H9 (cell line): ENCODE measurements around the gene CORIN. TPM values are rescaled to one million over a fixed set of nuclear protein-coding genes. Genes with fewer than 3 reads are reported as not detected.

ENCODE experiments used
- DNase-seq: peaks from one replicate; pipeline ENCODE4 v3.0.0-alpha.2; 2017
- H2AFZ ChIP-seq: one replicate; pipeline ENCODE4 v1.6.1; 2013; ENCODE audit warnings: mild to moderate bottlenecking, low read length, control low read depth, moderate library complexity
- H2AK5ac ChIP-seq: 2 replicates; pipeline ENCODE4 v1.6.1; 2013; ENCODE audit warnings: low read length, control low read depth, mixed read lengths; ENCODE audit not compliant: insufficient read length
- H2BK120ac ChIP-seq: one replicate; pipeline ENCODE4 v1.6.1; 2013; ENCODE audit warnings: low read depth, mild to moderate bottlenecking, low read length, control low read depth, inconsistent platforms; ENCODE audit not compliant: poor library complexity, severe bottlenecking
- H2BK12ac ChIP-seq: 2 replicates; pipeline ENCODE4 v1.6.1; 2013; ENCODE audit warnings: low read length, control low read depth, mixed read lengths, low read depth; ENCODE audit not compliant: insufficient read length
- H2BK15ac ChIP-seq: 2 replicates; pipeline ENCODE4 v1.6.1; 2013; ENCODE audit warnings: low read depth, low read length, control low read depth
- H2BK20ac ChIP-seq: one replicate; pipeline ENCODE4 v1.6.1; 2013; ENCODE audit warnings: low read depth, mild to moderate bottlenecking, low read length, control low read depth, inconsistent platforms; ENCODE audit not compliant: poor library complexity, severe bottlenecking
- H2BK5ac ChIP-seq: 2 replicates; pipeline ENCODE4 v1.6.1; 2013; ENCODE audit warnings: low read length, control low read depth, mixed read lengths; ENCODE audit not compliant: insufficient read length
- H3K14ac ChIP-seq: 2 replicates; pipeline ENCODE4 v1.6.1; 2013; ENCODE audit warnings: low read length, control low read depth; ENCODE audit not compliant: insufficient read depth
- H3K18ac ChIP-seq: 2 replicates; pipeline ENCODE4 v1.6.1; 2013; ENCODE audit warnings: low read depth, mild to moderate bottlenecking, mixed read lengths, low read length, control low read depth; ENCODE audit not compliant: insufficient read length
- H3K23ac ChIP-seq: 2 replicates; pipeline ENCODE4 v1.6.1; 2013; ENCODE audit warnings: low read length, control low read depth, mixed read lengths, low read depth; ENCODE audit not compliant: insufficient read length
- H3K23me2 ChIP-seq: 2 replicates; pipeline ENCODE4 v1.6.1; 2013; ENCODE audit warnings: low read depth, mild to moderate bottlenecking, mixed read lengths, low read length, control low read depth; ENCODE audit not compliant: insufficient read length, poor library complexity, severe bottlenecking
- H3K27ac ChIP-seq: 2 replicates; pipeline ENCODE4 v1.5.1; 2013; ENCODE audit warnings: low read length, control low read depth, mixed read lengths, low read depth; ENCODE audit not compliant: insufficient read length
- H3K27me3 ChIP-seq: 2 replicates; pipeline ENCODE4 v1.6.1; 2013; ENCODE audit warnings: low read length, control low read depth, inconsistent platforms; ENCODE audit not compliant: insufficient read depth
- H3K4ac ChIP-seq: 2 replicates; pipeline ENCODE4 v1.6.1; 2013; ENCODE audit warnings: low read depth, mild to moderate bottlenecking, control low read depth, inconsistent platforms, low read length, moderate library complexity
- H3K4me1 ChIP-seq: 2 replicates; pipeline ENCODE4 v1.6.1; 2013; ENCODE audit warnings: low read length, control low read depth, inconsistent platforms; ENCODE audit not compliant: insufficient read depth
- H3K4me2 ChIP-seq: 2 replicates; pipeline ENCODE4 v1.6.1; 2013; ENCODE audit warnings: low read length, control low read depth, mixed read lengths; ENCODE audit not compliant: insufficient read length, insufficient read depth
- H3K56ac ChIP-seq: 2 replicates; pipeline ENCODE4 v1.6.1; 2013; ENCODE audit warnings: low read depth, mild to moderate bottlenecking, mixed read lengths, low read length, control low read depth; ENCODE audit not compliant: insufficient read length
- H3K79me1 ChIP-seq: 2 replicates; pipeline ENCODE4 v1.6.1; 2013; ENCODE audit warnings: low read depth, mild to moderate bottlenecking, moderate library complexity, low read length, control low read depth, inconsistent platforms; ENCODE audit not compliant: insufficient read depth, poor library complexity, severe bottlenecking
- H3K79me2 ChIP-seq: 2 replicates; pipeline ENCODE4 v1.6.1; 2013; ENCODE audit warnings: low read length, control low read depth, inconsistent platforms; ENCODE audit not compliant: insufficient read depth
- H3K9ac ChIP-seq: 2 replicates; pipeline ENCODE4 v1.6.1; 2013; ENCODE audit warnings: low read length, control low read depth, mixed read lengths; ENCODE audit not compliant: insufficient read length; ENCODE audit errors: extremely low read depth
- H3K9me3 ChIP-seq: one replicate; pipeline ENCODE4 v1.6.1; 2013; ENCODE audit warnings: low read depth, low read length, inconsistent platforms; ENCODE audit not compliant: control insufficient read depth
- H3T11ph ChIP-seq: one replicate; pipeline ENCODE4 v1.6.1; 2013; ENCODE audit warnings: mild to moderate bottlenecking, low read length, control low read depth, inconsistent platforms
- H4K20me1 ChIP-seq: one replicate; pipeline ENCODE4 v1.6.1; 2013; ENCODE audit not compliant: control insufficient read depth, insufficient read length, insufficient read depth
- H4K5ac ChIP-seq: 2 replicates; pipeline ENCODE4 v1.6.1; 2013; ENCODE audit warnings: low read depth, mild to moderate bottlenecking, mixed read lengths, low read length, control low read depth; ENCODE audit not compliant: insufficient read length
- H4K8ac ChIP-seq: replicated peaks from 2 replicates; pipeline ENCODE4 v1.6.1; 2013; ENCODE audit warnings: low read length, control low read depth, mixed read lengths, low read depth; ENCODE audit not compliant: insufficient read length
- H4K91ac ChIP-seq: 2 replicates; pipeline ENCODE4 v1.6.1; 2013; ENCODE audit warnings: low read depth, mild to moderate bottlenecking, moderate library complexity, mixed read lengths, low read length, control low read depth; ENCODE audit not compliant: insufficient read length
- H3K27ac Mint-ChIP-seq, 3 experiments: 2 replicates in 2 of 3; 3 replicates in 1 of 3; pipeline ENCODE4 v1.8.0; 2020 to 2021; ENCODE audit warnings: mixed read lengths in 3 of 3, mild to moderate bottlenecking in 1 of 3, moderate library complexity in 1 of 3
- H3K27me3 Mint-ChIP-seq: 2 replicates; pipeline ENCODE4 v1.8.0; 2021; ENCODE audit warnings: low read depth, mild to moderate bottlenecking, moderate library complexity, mixed read lengths
- H3K36me3 Mint-ChIP-seq, 3 experiments: 2 replicates in 2 of 3; 3 replicates in 1 of 3; pipeline ENCODE4 v1.8.0; 2020 to 2021; ENCODE audit warnings: low read depth in 3 of 3, mixed read lengths in 3 of 3; ENCODE audit not compliant: insufficient read depth in 1 of 3
- H3K4me1 Mint-ChIP-seq, 2 experiments: 2 replicates each; pipeline ENCODE4 v1.8.0; 2020; ENCODE audit warnings: mixed read lengths in 2 of 2
- H3K4me3 Mint-ChIP-seq, 2 experiments: 2 replicates in 1 of 2; 3 replicates in 1 of 2; pipeline ENCODE4 v1.8.0; 2020 to 2021; ENCODE audit warnings: mild to moderate bottlenecking in 2 of 2, mixed read lengths in 2 of 2, moderate library complexity in 1 of 2
- H3K9me3 Mint-ChIP-seq, 2 experiments: 2 replicates in 1 of 2; 3 replicates in 1 of 2; pipeline ENCODE4 v1.8.0; 2020; ENCODE audit warnings: mild to moderate bottlenecking in 2 of 2, mixed read lengths in 2 of 2, moderate library complexity in 1 of 2
- CTCF ChIP-seq: fragments of 200-600 bp; sonication (generic); conservative IDR thresholded peaks from 3 replicates; pipeline ENCODE4 v1.8.0; 2021; ENCODE audit warnings: antibody characterized with exemption, mild to moderate bottlenecking
- WGBS: extraction: QIAGEN DNeasy Blood & Tissue Kit; methylation state at CpG from one replicate; pipeline ENCODE4 v1.1.7; 2013; ENCODE audit warnings: missing lambda C conversion rate, low lambda C conversion rate, mixed read lengths; ENCODE audit not compliant: insufficient read length; ENCODE audit errors: extremely low coverage; 5-methylcytosine and 5-hydroxymethylcytosine counted together
- total RNA-seq: library from RNA; stranded (reverse); gene quantifications from 2 replicates; pipeline ENCODE4 v1.2.1, GENCODE V29; 2021

Gene CORIN
- total RNA-seq, 1 experiment from 2014 or later = 0.39 TPM

GRCh38 chr4:47642191-47642830 lies 195.6 kb downstream of the CORIN start:
- no peak overlapping the region for H3K9ac ChIP-seq
- no peak overlapping the region for H3K56ac ChIP-seq
- no peak overlapping the region for H3K14ac ChIP-seq
- H3K23ac ChIP-seq = no peak overlapping the region
- H2BK120ac ChIP-seq = no peak overlapping the region
- no peak overlapping the region for H2BK20ac ChIP-seq
- no peak overlapping the region for H3K4me2 ChIP-seq
- no CpG with 5 or more reads among the region's 6 CpGs for WGBS
- H3K79me2 ChIP-seq = no peaks in the 10 kb centered on the region
- Mint-ChIP-seq H3K9me3 (peaks cover 11 to 14% of the 10 kb centered on the region in 2 experiments), H3K27me3 (no peaks in the 10 kb centered on the region), H3K4me1 (peaks cover 5% of the 10 kb centered on the region in 2 experiments; a peak in 3 of 4 replicates), H3K4me3 (no peak overlapping the region), H3K27ac (no peak overlapping the region), H3K36me3 (peaks cover 0 to 9% (median 6%) of the 10 kb centered on the region in 3 experiments; a peak in 3 of 7 replicates)
- no peak overlapping the region for H2AK5ac ChIP-seq
- H2BK5ac ChIP-seq = no peak overlapping the region
- H3K23me2 ChIP-seq = no peaks in the 10 kb centered on the region
- H3K4ac ChIP-seq = no peak overlapping the region
- H4K8ac ChIP-seq = no peak overlapping the region
- no peak overlapping the region for H4K91ac ChIP-seq
- H3K27ac ChIP-seq = no peak overlapping the region
- no peak for TF ChIP-seq CTCF
- H2BK15ac ChIP-seq = no peak overlapping the region
- H4K20me1 ChIP-seq = no peaks in the 10 kb centered on the region
- H3K4me1 ChIP-seq = 0 out of 2 replicates have a peak, but pooled peaks cover 2% of the 10 kb centered on the region
- no peak overlapping the region for H3T11ph ChIP-seq
- H2AFZ ChIP-seq = no peak overlapping the region
- no peaks in the 10 kb centered on the region for H3K9me3 ChIP-seq
- H3K79me1 ChIP-seq = no peaks in the 10 kb centered on the region
- H4K5ac ChIP-seq = no peak overlapping the region
- no peaks in the 10 kb centered on the region for H3K27me3 ChIP-seq
- H3K18ac ChIP-seq = no peak overlapping the region
- no peak for DNase-seq
- no peak overlapping the region for H2BK12ac ChIP-seq
